Measurements from ENCODE around the gene ACY1.

The ACY1 gene

GRCh38 chr3:51978143-51978502 lies 5.2 kb upstream of the ACY1 start:
- TF ChIP-seq, protein P1, sequence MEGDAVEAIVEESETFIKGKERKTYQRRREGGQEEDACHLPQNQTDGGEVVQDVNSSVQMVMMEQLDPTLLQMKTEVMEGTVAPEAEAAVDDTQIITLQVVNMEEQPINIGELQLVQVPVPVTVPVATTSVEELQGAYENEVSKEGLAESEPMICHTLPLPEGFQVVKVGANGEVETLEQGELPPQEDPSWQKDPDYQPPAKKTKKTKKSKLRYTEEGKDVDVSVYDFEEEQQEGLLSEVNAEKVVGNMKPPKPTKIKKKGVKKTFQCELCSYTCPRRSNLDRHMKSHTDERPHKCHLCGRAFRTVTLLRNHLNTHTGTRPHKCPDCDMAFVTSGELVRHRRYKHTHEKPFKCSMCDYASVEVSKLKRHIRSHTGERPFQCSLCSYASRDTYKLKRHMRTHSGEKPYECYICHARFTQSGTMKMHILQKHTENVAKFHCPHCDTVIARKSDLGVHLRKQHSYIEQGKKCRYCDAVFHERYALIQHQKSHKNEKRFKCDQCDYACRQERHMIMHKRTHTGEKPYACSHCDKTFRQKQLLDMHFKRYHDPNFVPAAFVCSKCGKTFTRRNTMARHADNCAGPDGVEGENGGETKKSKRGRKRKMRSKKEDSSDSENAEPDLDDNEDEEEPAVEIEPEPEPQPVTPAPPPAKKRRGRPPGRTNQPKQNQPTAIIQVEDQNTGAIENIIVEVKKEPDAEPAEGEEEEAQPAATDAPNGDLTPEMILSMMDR (IDR thresholded peaks at IDR 0.05; ENCODE audit: borderline replicate concordance, insufficient read depth, low read depth, low read length): no peak
- H3K4me3 ChIP-seq (ENCODE audit: low read depth, low read length): no peak overlapping the region

- H3K4me3 ChIP-seq (ENCODE audit: low read depth, low read length): no peak overlapping the region
- TF ChIP-seq, protein P1 (IDR thresholded peaks at IDR 0.05; ENCODE audit: borderline replicate concordance, insufficient read depth, low read depth, low read length): no peak
These were observed 3.1 kb upstream of the ACY1 start for GRCh38 chr3:51980253-51980652.

DNA sequence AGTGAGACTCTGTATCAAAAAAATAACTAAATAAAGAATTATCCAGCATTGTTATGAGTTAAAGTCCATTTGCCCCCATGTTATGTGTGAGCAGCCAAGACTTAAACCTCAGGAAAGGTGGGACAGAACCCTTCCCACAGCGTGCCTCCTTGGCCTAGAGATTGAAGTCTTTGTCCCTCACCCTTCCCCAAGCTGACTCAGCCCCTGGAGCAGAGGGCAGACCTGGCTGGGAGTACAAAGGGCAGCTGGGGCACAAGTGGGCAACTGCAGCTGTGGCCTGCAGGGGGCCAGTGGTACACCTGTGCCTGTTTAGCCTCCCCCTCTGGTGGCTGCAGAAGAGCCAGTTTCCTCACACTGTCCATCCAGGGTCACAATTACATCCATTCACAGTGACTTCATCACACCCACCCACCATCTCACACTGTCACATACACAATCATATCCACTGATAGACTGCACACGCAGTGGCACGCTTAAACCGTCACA lies 940 bp upstream of the ACY1 start:
- H3K4me3 ChIP-seq (ENCODE audit: low read depth, low read length): peak overlapping the region; percentile 74
- TF ChIP-seq, protein P1 (IDR thresholded peaks at IDR 0.05; ENCODE audit: borderline replicate concordance, insufficient read depth, low read depth, low read length): peak; percentile 86

DNA sequence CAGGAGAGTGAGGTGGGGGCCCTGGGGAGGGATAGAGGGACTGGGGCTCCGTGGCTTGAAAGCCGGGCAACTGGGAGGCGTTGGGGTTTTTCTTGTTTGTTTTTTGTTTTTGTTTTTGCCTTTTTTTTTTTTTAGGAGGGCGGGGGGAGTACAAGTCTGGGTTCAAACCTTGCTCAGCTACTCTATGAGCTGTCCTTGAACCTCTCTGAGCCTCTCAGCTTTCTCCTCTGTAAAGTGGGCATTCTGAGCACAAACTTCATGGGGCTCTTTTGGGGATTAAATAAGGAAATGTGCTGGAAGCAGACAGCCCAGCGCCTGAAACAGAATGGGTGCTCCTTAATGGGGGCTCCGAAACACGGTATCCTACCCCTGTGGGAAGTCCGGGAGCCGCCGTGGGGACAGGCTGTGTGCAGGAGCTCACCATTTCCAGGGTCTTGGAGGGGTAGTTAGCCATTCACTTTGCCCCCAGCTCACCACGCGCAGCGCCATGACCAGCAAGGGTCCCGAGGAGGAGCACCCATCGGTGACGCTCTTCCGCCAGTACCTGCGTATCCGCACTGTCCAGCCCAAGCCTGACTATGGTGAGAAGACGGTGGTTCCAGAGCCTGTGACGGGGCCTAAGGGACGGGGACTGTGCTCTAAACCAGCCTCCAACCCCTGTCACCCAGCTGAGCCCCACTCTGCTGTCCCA lies 388 bp downstream of the ACY1 start:
- TF ChIP-seq, protein P1 (IDR thresholded peaks at IDR 0.05; ENCODE audit: borderline replicate concordance, insufficient read depth, low read depth, low read length): no peak
- H3K4me3 ChIP-seq (ENCODE audit: low read depth, low read length): peak overlapping the region; percentile 74

GRCh38 chr3:51984269-51984647 lies 923 bp downstream of the ACY1 start:
- TF ChIP-seq, protein P1 (IDR thresholded peaks at IDR 0.05; ENCODE audit: borderline replicate concordance, insufficient read depth, low read depth, low read length): no peak
- no peak overlapping the region for H3K4me3 ChIP-seq (ENCODE audit: low read depth, low read length)

GRCh38 chr3:51985063-51985462 lies 1.7 kb downstream of the ACY1 start:
- TF ChIP-seq, protein P1 (IDR thresholded peaks at IDR 0.05; ENCODE audit: borderline replicate concordance, insufficient read depth, low read depth, low read length): no peak
- H3K4me3 ChIP-seq (ENCODE audit: low read depth, low read length): no peak overlapping the region
